ENCODE data around the gene GRAP2. TPM values are rescaled to one million over a fixed set of nuclear protein-coding genes. Genes with fewer than 3 reads are reported as not detected.

GRAP2 gene
- total and polyA plus RNA-seq, 2 donors (not counting 1 experiment from before 2014, with no cell fraction given), result 13.5 to 26.4 TPM

DNA sequence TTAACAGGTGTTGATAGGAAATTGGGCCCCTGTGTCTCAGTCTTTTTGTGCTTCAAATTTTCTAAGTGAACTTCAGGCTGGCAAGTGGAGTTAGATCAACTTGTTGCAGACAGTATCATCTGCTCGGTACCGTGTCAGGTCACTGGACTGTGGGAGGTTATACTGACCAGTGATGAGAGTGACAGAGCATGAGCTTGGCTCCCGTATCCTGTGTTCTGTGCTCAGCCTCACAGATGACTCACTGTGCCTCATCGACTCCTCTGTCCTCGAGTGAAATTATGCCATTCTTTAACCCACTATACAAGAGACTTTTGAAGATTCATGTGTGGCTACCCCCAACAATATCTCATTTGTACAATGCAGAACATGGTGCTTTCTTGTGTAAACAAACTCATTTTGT lies 7.9 kb downstream of the GRAP2 start:
- Histone ChIP-seq H3K36me3 (replicated peaks in 1 of 2; ENCODE audit: control extremely low read depth in 1 of 2, control insufficient read depth in 1 of 2, extremely low read depth in 1 of 2, insufficient read depth in 2 of 2, low read length in 1 of 2) (peaks cover 0 to 3% of the 10 kb centered on the region in 2 experiments), H3K9me3 (ENCODE audit: control extremely low read depth in 1 of 3, control insufficient read depth in 2 of 3, insufficient read depth in 1 of 3, low read length in 2 of 3) (no peaks in the 10 kb centered on the region), H3K79me2 (ENCODE audit: control insufficient read depth, insufficient read depth, low read length) (peaks cover 98% of the 10 kb centered on the region), H3K4me3 (ENCODE audit: control extremely low read depth in 1 of 5, extremely low read depth in 1 of 5, insufficient read depth in 1 of 5, low read depth in 2 of 5, low read length in 4 of 5) (no peak overlapping the region), H3K9ac (ENCODE audit: low read length) (no peak overlapping the region), H3K27ac (ENCODE audit: low read length in 2 of 2) (no peak overlapping the region), H3K4me2 (replicated peaks; ENCODE audit: low read depth, low read length, poor library complexity, severe bottlenecking) (no peak overlapping the region), H3K4me1 (ENCODE audit: control insufficient read depth in 2 of 2, insufficient read depth in 2 of 2, low read length in 2 of 2) (peaks cover 6 to 16% of the 10 kb centered on the region in 2 donors), H2AFZ (ENCODE audit: insufficient read depth, low read depth, low read length, poor library complexity, severe bottlenecking) (no peak overlapping the region), H3K27me3 (replicated peaks in 1 of 4; ENCODE audit: control extremely low read depth in 1 of 4, control insufficient read depth in 3 of 4, insufficient read depth in 4 of 4, low read length in 3 of 4) (no peaks in the 10 kb centered on the region), H4K20me1 (ENCODE audit: control insufficient read depth, insufficient read depth, low read length, poor library complexity, severe bottlenecking) (peaks cover 5% of the 10 kb centered on the region)
- no peak overlapping the region for H3K27ac Mint-ChIP-seq
- intact Hi-C loops (cut with micrococcal nuclease), result no loop called here
- no peaks in the 10 kb centered on the region for H3K9me3 Mint-ChIP-seq (ENCODE audit: insufficient read depth)
- no peak overlapping the region for H3K4me3 Mint-ChIP-seq
- ChIA-PET POLR2A (no interaction called here), CTCF (interaction anchor here (0.5 kb wide), 1 partner anchor 31 kb away, joined by 3 read pairs; no protein-coding TSS in a partner anchor)
- ATAC-seq (ENCODE audit: low read depth) (no peak), DNase-seq (no peak)
- TF ChIP-seq EZH2 (IDR thresholded peaks at IDR 0.05; ENCODE audit: borderline replicate concordance, insufficient read depth, low read depth, low read length, poor library complexity, severe bottlenecking), result no peak
- TF ChIP-seq, protein P1, sequence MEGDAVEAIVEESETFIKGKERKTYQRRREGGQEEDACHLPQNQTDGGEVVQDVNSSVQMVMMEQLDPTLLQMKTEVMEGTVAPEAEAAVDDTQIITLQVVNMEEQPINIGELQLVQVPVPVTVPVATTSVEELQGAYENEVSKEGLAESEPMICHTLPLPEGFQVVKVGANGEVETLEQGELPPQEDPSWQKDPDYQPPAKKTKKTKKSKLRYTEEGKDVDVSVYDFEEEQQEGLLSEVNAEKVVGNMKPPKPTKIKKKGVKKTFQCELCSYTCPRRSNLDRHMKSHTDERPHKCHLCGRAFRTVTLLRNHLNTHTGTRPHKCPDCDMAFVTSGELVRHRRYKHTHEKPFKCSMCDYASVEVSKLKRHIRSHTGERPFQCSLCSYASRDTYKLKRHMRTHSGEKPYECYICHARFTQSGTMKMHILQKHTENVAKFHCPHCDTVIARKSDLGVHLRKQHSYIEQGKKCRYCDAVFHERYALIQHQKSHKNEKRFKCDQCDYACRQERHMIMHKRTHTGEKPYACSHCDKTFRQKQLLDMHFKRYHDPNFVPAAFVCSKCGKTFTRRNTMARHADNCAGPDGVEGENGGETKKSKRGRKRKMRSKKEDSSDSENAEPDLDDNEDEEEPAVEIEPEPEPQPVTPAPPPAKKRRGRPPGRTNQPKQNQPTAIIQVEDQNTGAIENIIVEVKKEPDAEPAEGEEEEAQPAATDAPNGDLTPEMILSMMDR (IDR thresholded peaks at IDR 0.05), result no peak
- WGBS (ENCODE audit: insufficient coverage), result 83% methylated on average over 2 of the region's 5 CpGs
- peaks cover 60% of the 10 kb centered on the region for H3K4me1 Mint-ChIP-seq
- H3K27me3 Mint-ChIP-seq, result no peaks in the 10 kb centered on the region

- ChIA-PET POLR2A (no interaction called here), CTCF (interaction anchor here (0.7 kb wide), 2 partner anchors 25 to 138 kb away, joined by 3 to 4 read pairs; no protein-coding TSS in a partner anchor)
- Mint-ChIP-seq H3K4me1 (peaks cover 63% of the 10 kb centered on the region), H3K4me3 (no peak overlapping the region), H3K27me3 (no peaks in the 10 kb centered on the region), H3K27ac (no peak overlapping the region), H3K9me3 (ENCODE audit: insufficient read depth) (no peaks in the 10 kb centered on the region)
- WGBS (ENCODE audit: insufficient coverage), result 82% methylated on average over 4 of the region's 9 CpGs
- Histone ChIP-seq H3K4me1 (ENCODE audit: control insufficient read depth in 2 of 2, insufficient read depth in 2 of 2, low read length in 2 of 2) (peaks cover 22 to 28% of the 10 kb centered on the region in 2 donors), H3K9ac (ENCODE audit: low read length) (no peak overlapping the region), H4K20me1 (ENCODE audit: control insufficient read depth, insufficient read depth, low read length, poor library complexity, severe bottlenecking) (peaks cover 5% of the 10 kb centered on the region), H2AFZ (ENCODE audit: insufficient read depth, low read depth, low read length, poor library complexity, severe bottlenecking) (no peak overlapping the region), H3K4me3 (ENCODE audit: control extremely low read depth in 1 of 5, extremely low read depth in 1 of 5, insufficient read depth in 1 of 5, low read depth in 2 of 5, low read length in 4 of 5) (no peak overlapping the region), H3K4me2 (replicated peaks; ENCODE audit: low read depth, low read length, poor library complexity, severe bottlenecking) (peak overlapping the region; percentile 29), H3K9me3 (ENCODE audit: control extremely low read depth in 1 of 3, control insufficient read depth in 2 of 3, insufficient read depth in 1 of 3, low read length in 2 of 3) (no peaks in the 10 kb centered on the region), H3K27me3 (replicated peaks in 1 of 4; ENCODE audit: control extremely low read depth in 1 of 4, control insufficient read depth in 3 of 4, insufficient read depth in 4 of 4, low read length in 3 of 4) (no peaks in the 10 kb centered on the region), H3K36me3 (replicated peaks in 1 of 2; ENCODE audit: control extremely low read depth in 1 of 2, control insufficient read depth in 1 of 2, extremely low read depth in 1 of 2, insufficient read depth in 2 of 2, low read length in 1 of 2) (peaks cover 0 to 3% of the 10 kb centered on the region in 2 experiments), H3K27ac (ENCODE audit: low read length in 2 of 2) (no peak overlapping the region), H3K79me2 (ENCODE audit: control insufficient read depth, insufficient read depth, low read length) (peaks cover 97% of the 10 kb centered on the region)
- intact Hi-C loops (cut with micrococcal nuclease), result no loop called here
- TF ChIP-seq, protein P1 (IDR thresholded peaks at IDR 0.05), result no peak
- TF ChIP-seq EZH2 (IDR thresholded peaks at IDR 0.05; ENCODE audit: borderline replicate concordance, insufficient read depth, low read depth, low read length, poor library complexity, severe bottlenecking), result no peak
- no peak for ATAC-seq (ENCODE audit: low read depth)
- no peak for DNase-seq
Measured at GRCh38 chr22:39910876-39911613, 10.2 kb downstream of the GRAP2 start.
